GM12878 (cell line): ENCODE measurements around the gene OTULIN. TPM values are rescaled to one million over a fixed set of nuclear protein-coding genes. Genes with fewer than 3 reads are reported as not detected.

Source experiments
- ATAC-seq: fragments of 200-7000 bp; cut with Tn5 transposase; 3 replicates; pipeline ENCODE4 v1.9.1; 2020; ENCODE audit warnings: mild to moderate bottlenecking, moderate library complexity
- BruUV-seq: library from RNA; stranded (reverse); fragments of 400-500 nt; replicated peaks from 2 replicates; lab custom pipeline; 2021; lab: Mats Ljungman, UMichigan
- CTCF ChIA-PET: fragments of 300-600 bp; sonication (Branson Sonifier 250); formaldehyde crosslinking; extraction: SDS; loops from one replicate; lab custom pipeline; 2021; ENCODE audit warnings: inconsistent platforms; lab: Yijun Ruan, JAX
- POLR2A ChIA-PET: fragments of 350-600 bp; formaldehyde crosslinking; extraction: SDS; loops from one replicate; lab custom pipeline; 2021; ENCODE audit warnings: inconsistent platforms; lab: Charles Lee
- RAD21 ChIA-PET: fragments of 300-600 bp; sonication (Branson Sonifier 250); formaldehyde crosslinking; loops from one replicate; lab custom pipeline; 2023; ENCODE audit warnings: antibody characterized with exemption; ENCODE audit not compliant: unreplicated experiment; lab: Charles Lee
- SMC1A ChIA-PET: fragments of 300-600 bp; sonication (Branson Sonifier 250); formaldehyde crosslinking; loops from one replicate; lab custom pipeline; 2023; ENCODE audit not compliant: unreplicated experiment, uncharacterized antibody; lab: Charles Lee
- DNase-seq: peaks from one replicate; pipeline ENCODE4 v3.0.0-alpha.2; 2011; ENCODE audit warnings: low read depth, low spot score
- FAIRE-seq: peaks from 3 replicates; lab custom pipeline; 2011; peaks lifted over from hg19 to GRCh38; lab: Jason Lieb, UNC
- H2AFZ ChIP-seq: 2 replicates; pipeline ENCODE4 v1.6.0; 2011; ENCODE audit warnings: low read depth, low read length, control low read depth; ENCODE audit not compliant: control insufficient read depth
- H3K27ac ChIP-seq: 2 replicates; pipeline ENCODE4 v1.5.1; 2011; ENCODE audit warnings: control low read depth; ENCODE audit not compliant: control insufficient read depth, insufficient read depth
- H3K27me3 ChIP-seq, 2 experiments: replicated peaks in 1 of 2; 2 replicates each; pipeline versions ENCODE4 v1.6.0 to v1.6.1; 2011; ENCODE audit warnings: low read length in 1 of 2; ENCODE audit not compliant: control insufficient read depth in 2 of 2, insufficient read depth in 2 of 2
- H3K36me3 ChIP-seq, 2 experiments: 2 replicates each; pipeline ENCODE4 v1.5.1; 2011; ENCODE audit warnings: low read length in 1 of 2; ENCODE audit not compliant: control insufficient read depth in 2 of 2, insufficient read depth in 2 of 2
- H3K4me1 ChIP-seq: 2 replicates; pipeline ENCODE4 v1.6.1; 2011; ENCODE audit warnings: mild to moderate bottlenecking, low read length, moderate library complexity, mixed read lengths; ENCODE audit not compliant: control insufficient read depth, insufficient read depth
- H3K4me2 ChIP-seq: 2 replicates; pipeline ENCODE4 v1.6.0; 2011; ENCODE audit warnings: control low read depth; ENCODE audit not compliant: control insufficient read depth, insufficient read depth
- H3K4me3 ChIP-seq: fragments of 200-600 bp; sonication (generic); 2 replicates; pipeline ENCODE4 v1.5.1; 2016
- H3K79me2 ChIP-seq: 2 replicates; pipeline ENCODE4 v1.6.0; 2011; ENCODE audit warnings: low read length; ENCODE audit not compliant: control insufficient read depth, insufficient read depth
- H3K9ac ChIP-seq: 2 replicates; pipeline ENCODE4 v1.8.0; 2011; ENCODE audit warnings: low read length, control low read depth, mixed read lengths; ENCODE audit not compliant: control insufficient read depth, insufficient read depth
- H3K9me3 ChIP-seq: replicated peaks from 3 replicates; pipeline ENCODE4 v1.5.1; 2011; ENCODE audit warnings: mild to moderate bottlenecking, low read length; ENCODE audit not compliant: control insufficient read depth, insufficient read depth
- H4K20me1 ChIP-seq: 2 replicates; pipeline ENCODE4 v1.6.0; 2011; ENCODE audit not compliant: control insufficient read depth, insufficient read depth
- GABPA ChIP-seq: IDR thresholded peaks from 2 replicates; pipeline ENCODE4 v1.6.1; 2014; ENCODE audit warnings: antibody characterized with exemption, low read depth, mild to moderate bottlenecking, inconsistent platforms
- IKZF2 ChIP-seq, 2 experiments: fragments of 450-650 bp; IDR thresholded peaks; 2 replicates each; pipeline ENCODE4 v1.6.1; 2017; ENCODE audit warnings: mild to moderate bottlenecking in 2 of 2, moderate library complexity in 2 of 2
- MTA3 ChIP-seq: IDR thresholded peaks from 2 replicates; pipeline ENCODE4 v1.6.1; 2012; ENCODE audit warnings: low read length, inconsistent platforms, borderline replicate concordance
- MXI1 ChIP-seq: fragments of 150-350 bp; IDR thresholded peaks from 2 replicates; pipeline ENCODE4 v1.6.1; 2011; ENCODE audit warnings: low read depth, mild to moderate bottlenecking, inconsistent platforms, low read length, improper control_type of control experiment
- POLR2AphosphoS2 ChIP-seq: IDR thresholded peaks from 2 replicates; pipeline ENCODE4 v1.6.1; 2011; ENCODE audit warnings: low read depth, mild to moderate bottlenecking, low read length, improper control_type of control experiment, moderate library complexity
- RAD51 ChIP-seq: fragments of 450-650 bp; IDR thresholded peaks from 2 replicates; pipeline ENCODE4 v1.6.1; 2016; ENCODE audit warnings: moderate library complexity, mild to moderate bottlenecking, inconsistent platforms
- SPI1 ChIP-seq: IDR thresholded peaks from 2 replicates; pipeline ENCODE4 v1.6.1; 2011; ENCODE audit warnings: low read depth, mild to moderate bottlenecking, low read length, moderate library complexity, borderline replicate concordance; ENCODE audit not compliant: insufficient read depth
- SREBF1 ChIP-seq: IDR thresholded peaks from 2 replicates; pipeline ENCODE4 v1.6.1; 2012; ENCODE audit warnings: mild to moderate bottlenecking, low read length
- WGBS: methylation state at CpG from one replicate; pipeline ENCODE4 v1.1.6; 2016; ENCODE audit warnings: low lambda C conversion rate; ENCODE audit not compliant: insufficient replicate concordance, insufficient coverage; ENCODE audit errors: missing lambda C conversion rate; 5-methylcytosine and 5-hydroxymethylcytosine counted together
- in situ Hi-C: fragments of 300-500 bp; cut with MboI; formaldehyde crosslinking; loops from 9 replicates; pipeline ENCODE4 v1.14.3; 2018; ENCODE audit warnings: mixed read lengths
- intact Hi-C: fragments of 100-400 bp; cut with micrococcal nuclease; formaldehyde crosslinking; loops from one replicate; pipeline ENCODE4 v1.14.2; 2022; ENCODE audit not compliant: unreplicated experiment
- polyA plus RNA-seq, 11 experiments: library from polyadenylated mRNA; depleted of rRNA in 4 of 11; unstranded in 6 of 11; stranded (reverse) in 5 of 11; fragments of >200 nt; fragmentation: Nextera tagmentation in 4 of 11; fragmentation: Illumina TruSeq in 1 of 11; extraction: Ambion mirVana in 4 of 11; extraction: Trizol in 1 of 11; gene quantifications; 1 replicate in 1 of 11; 2 replicates in 10 of 11; pipeline versions ENCODE4 v1.2.1 to v1.2.3, GENCODE V29; 2011 to 2016; ENCODE audit warnings: inconsistent platforms in 2 of 11, missing spikeins in 2 of 11, low read depth in 1 of 11
- total RNA-seq, 4 experiments: library from RNA; depleted of rRNA in 3 of 4; stranded (reverse); fragments of >200 nt in 3 of 4; fragmentation: Illumina TruSeq in 1 of 4; extraction: Trizol in 1 of 4; gene quantifications; 2 replicates each; pipeline versions ENCODE4 v1.2.1 to v1.2.3, GENCODE V29; 2013 to 2021
- TF ChIP-seq, protein P1 (sequence below): IDR thresholded peaks from 2 replicates; pipeline ENCODE4 v1.6.1; 2012; ENCODE audit warnings: low read depth, low read length, improper control_type of control experiment
- TF ChIP-seq, protein P2 (sequence below): IDR thresholded peaks from 2 replicates; pipeline ENCODE4 v1.6.1; 2011; ENCODE audit warnings: low read depth, mild to moderate bottlenecking, low read length, moderate library complexity, borderline replicate concordance; ENCODE audit errors: extremely low read depth
- TF ChIP-seq, protein P3 (sequence below): fragments of 450-650 bp; IDR thresholded peaks from 2 replicates; pipeline ENCODE4 v1.6.1; 2016; ENCODE audit warnings: mild to moderate bottlenecking
- TF ChIP-seq, protein P4 (sequence below): IDR thresholded peaks from 2 replicates; pipeline ENCODE4 v1.6.1; 2012; ENCODE audit warnings: low read depth, low read length, improper control_type of control experiment

Gene OTULIN
- total and polyA plus RNA-seq, 10 of the 15 experiments (the other 5 are each of a cell fraction or from before 2014, with no cell fraction given), result 6.6 to 70.5 (median 28.7) TPM

DNA sequence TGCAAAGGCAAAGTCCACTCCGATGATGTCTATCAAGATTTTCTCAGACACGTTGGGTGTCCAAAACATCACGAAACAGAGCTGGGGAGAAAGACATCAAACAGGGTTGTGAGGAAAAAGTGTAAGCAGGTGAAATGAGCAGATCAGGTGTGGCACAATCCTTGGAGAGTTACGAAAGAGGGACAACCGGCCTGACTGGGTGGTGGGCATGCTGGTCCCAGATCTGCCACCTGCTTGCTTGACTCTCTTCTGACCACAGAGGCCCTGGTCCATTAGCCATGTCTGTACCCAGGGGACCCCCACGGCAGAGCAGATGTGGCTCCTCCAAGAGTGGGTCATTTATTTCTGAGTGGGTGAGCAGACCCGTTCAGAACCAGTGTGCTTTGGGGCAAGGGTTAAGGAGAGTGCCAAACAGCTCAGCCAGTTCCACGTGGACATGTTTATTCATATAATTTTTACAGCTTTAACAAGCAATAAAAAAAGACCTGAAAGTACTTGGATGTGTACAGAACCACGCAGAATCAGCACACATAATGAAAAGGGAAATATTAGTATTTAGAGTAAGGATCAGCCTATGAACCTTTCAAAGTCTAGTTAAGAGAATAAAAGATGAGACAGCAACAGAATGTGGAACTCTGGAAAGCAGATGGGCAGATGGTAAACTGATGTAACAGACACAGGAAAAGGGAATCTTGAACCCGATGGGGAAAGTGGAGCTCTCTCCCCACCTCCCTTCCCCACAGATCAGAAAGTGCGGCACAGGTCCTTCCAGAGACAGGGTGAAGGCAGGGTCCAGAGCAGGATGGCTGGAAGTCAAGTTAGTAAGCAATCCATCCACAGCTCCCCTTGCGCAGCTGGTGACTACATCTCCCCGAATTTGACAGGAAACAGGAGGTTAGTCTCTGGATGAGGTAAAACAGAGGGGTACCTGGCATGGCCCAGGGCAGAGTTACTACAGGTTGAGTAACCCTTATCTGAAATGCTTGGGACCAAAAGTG is 52.5 kb downstream of the OTULIN start:
- ChIA-PET POLR2A (interaction anchor here (0.6 kb wide), 1 partner anchor 44 kb away, joined by 4 read pairs; no protein-coding TSS in a partner anchor), SMC1A (interaction anchor here (1.3 kb wide), 1 partner anchor 33 kb away, joined by 3 read pairs; no protein-coding TSS in a partner anchor)
- no peak overlapping the region for H3K27ac ChIP-seq
- WGBS, result 72% methylated on average over 13 of the region's 13 CpGs
- FAIRE-seq, result no peak
- BruUV-seq, result no TSS peak
- no peak for DNase-seq
- H2AFZ ChIP-seq, result no peak overlapping the region
- TF ChIP-seq, protein P1, sequence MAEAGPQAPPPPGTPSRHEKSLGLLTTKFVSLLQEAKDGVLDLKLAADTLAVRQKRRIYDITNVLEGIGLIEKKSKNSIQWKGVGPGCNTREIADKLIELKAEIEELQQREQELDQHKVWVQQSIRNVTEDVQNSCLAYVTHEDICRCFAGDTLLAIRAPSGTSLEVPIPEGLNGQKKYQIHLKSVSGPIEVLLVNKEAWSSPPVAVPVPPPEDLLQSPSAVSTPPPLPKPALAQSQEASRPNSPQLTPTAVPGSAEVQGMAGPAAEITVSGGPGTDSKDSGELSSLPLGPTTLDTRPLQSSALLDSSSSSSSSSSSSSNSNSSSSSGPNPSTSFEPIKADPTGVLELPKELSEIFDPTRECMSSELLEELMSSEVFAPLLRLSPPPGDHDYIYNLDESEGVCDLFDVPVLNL, result no peak
- TF ChIP-seq RAD51 (no peak), SREBF1 (no peak), IKZF2 (IDR thresholded peaks at IDR 0.05) (no peak), SPI1 (no peak), POLR2AphosphoS2 (0 out of 2 replicates have a peak, but pooled peaks have one; percentile 36), MTA3 (0 out of 2 replicates have a peak, but pooled peaks have one; percentile 33), MXI1 (no peak), GABPA (no peak)
- TF ChIP-seq, protein P2, sequence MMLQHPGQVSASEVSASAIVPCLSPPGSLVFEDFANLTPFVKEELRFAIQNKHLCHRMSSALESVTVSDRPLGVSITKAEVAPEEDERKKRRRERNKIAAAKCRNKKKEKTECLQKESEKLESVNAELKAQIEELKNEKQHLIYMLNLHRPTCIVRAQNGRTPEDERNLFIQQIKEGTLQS, result no peak
- TF ChIP-seq, protein P3, sequence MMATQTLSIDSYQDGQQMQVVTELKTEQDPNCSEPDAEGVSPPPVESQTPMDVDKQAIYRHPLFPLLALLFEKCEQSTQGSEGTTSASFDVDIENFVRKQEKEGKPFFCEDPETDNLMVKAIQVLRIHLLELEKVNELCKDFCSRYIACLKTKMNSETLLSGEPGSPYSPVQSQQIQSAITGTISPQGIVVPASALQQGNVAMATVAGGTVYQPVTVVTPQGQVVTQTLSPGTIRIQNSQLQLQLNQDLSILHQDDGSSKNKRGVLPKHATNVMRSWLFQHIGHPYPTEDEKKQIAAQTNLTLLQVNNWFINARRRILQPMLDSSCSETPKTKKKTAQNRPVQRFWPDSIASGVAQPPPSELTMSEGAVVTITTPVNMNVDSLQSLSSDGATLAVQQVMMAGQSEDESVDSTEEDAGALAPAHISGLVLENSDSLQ, result no peak
- TF ChIP-seq, protein P4, sequence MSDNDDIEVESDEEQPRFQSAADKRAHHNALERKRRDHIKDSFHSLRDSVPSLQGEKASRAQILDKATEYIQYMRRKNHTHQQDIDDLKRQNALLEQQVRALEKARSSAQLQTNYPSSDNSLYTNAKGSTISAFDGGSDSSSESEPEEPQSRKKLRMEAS, result no peak
- TF ChIP-seq, all 136 proteins: peak for 2
- in situ Hi-C loops (loop anchor here (25.0 kb wide), 1 partner anchor 1745 kb away; the partner anchor contains the start of gene ZNF622), intact Hi-C loops (no loop called here)
- Histone ChIP-seq H3K4me3 (no peak overlapping the region), H3K4me1 (no peaks in the 10 kb centered on the region), H3K9ac (no peak overlapping the region), H3K36me3 (peaks cover 0 to 15% of the 10 kb centered on the region in 2 experiments; a peak in 3 of 4 replicates), H3K9me3 (no peaks in the 10 kb centered on the region), H3K27me3 (no peaks in the 10 kb centered on the region), H4K20me1 (no peaks in the 10 kb centered on the region), H3K4me2 (no peak overlapping the region), H3K79me2 (no peaks in the 10 kb centered on the region)
- no peak for ATAC-seq
- ChIA-PET RAD21 (no interaction called here), CTCF (interaction anchor here (0.6 to 0.8 kb wide), 2 partner anchors 10 to 389 kb away, joined by 3 read pairs; no protein-coding TSS in a partner anchor)
